ENCODE results near the gene CEP131.

The CEP131 gene

DNA sequence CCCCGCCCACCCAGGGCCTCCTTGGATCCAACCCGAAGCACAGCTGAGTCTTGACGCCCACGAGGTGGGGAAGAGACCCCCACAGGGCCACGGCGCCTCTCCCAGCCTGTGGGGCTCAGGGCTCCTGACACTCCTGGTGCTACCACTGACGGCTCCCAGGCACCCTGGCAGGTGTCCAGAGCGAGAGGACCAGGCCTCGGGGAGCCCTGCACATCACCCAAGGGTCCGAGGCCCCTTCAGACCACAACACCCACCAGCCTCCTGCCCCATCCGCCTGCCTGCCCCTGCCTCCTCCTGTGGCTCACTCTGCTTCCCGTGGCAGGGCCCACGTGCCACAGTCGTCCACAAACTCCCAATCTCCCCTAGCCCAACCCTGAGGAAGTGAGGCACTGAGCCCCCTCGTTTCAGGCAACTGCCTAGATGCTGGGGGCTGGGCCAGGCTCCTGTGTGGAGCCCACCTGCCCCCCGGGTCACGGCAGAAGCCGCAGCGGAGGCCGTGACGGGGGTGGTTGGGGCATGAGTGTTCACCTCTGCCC is 28.5 kb downstream of the CEP131 start:
- no peak overlapping the region for H3K4me3 ChIP-seq (replicated peaks; ENCODE audit: low read depth, low read length)
- no peak for DNase-seq (ENCODE audit: extremely low read depth, insufficient read length)
- no peaks in the 10 kb centered on the region for H3K27me3 ChIP-seq (replicated peaks; ENCODE audit: control insufficient read depth, insufficient read depth, low read length)
- peaks cover 10% of the 10 kb centered on the region for H3K36me3 ChIP-seq (ENCODE audit: control insufficient read depth, insufficient read depth, low read length)
- TF ChIP-seq, protein P1, sequence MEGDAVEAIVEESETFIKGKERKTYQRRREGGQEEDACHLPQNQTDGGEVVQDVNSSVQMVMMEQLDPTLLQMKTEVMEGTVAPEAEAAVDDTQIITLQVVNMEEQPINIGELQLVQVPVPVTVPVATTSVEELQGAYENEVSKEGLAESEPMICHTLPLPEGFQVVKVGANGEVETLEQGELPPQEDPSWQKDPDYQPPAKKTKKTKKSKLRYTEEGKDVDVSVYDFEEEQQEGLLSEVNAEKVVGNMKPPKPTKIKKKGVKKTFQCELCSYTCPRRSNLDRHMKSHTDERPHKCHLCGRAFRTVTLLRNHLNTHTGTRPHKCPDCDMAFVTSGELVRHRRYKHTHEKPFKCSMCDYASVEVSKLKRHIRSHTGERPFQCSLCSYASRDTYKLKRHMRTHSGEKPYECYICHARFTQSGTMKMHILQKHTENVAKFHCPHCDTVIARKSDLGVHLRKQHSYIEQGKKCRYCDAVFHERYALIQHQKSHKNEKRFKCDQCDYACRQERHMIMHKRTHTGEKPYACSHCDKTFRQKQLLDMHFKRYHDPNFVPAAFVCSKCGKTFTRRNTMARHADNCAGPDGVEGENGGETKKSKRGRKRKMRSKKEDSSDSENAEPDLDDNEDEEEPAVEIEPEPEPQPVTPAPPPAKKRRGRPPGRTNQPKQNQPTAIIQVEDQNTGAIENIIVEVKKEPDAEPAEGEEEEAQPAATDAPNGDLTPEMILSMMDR (IDR thresholded peaks at IDR 0.05; ENCODE audit: insufficient read depth, low read length, poor library complexity, severe bottlenecking): no peak

DNA sequence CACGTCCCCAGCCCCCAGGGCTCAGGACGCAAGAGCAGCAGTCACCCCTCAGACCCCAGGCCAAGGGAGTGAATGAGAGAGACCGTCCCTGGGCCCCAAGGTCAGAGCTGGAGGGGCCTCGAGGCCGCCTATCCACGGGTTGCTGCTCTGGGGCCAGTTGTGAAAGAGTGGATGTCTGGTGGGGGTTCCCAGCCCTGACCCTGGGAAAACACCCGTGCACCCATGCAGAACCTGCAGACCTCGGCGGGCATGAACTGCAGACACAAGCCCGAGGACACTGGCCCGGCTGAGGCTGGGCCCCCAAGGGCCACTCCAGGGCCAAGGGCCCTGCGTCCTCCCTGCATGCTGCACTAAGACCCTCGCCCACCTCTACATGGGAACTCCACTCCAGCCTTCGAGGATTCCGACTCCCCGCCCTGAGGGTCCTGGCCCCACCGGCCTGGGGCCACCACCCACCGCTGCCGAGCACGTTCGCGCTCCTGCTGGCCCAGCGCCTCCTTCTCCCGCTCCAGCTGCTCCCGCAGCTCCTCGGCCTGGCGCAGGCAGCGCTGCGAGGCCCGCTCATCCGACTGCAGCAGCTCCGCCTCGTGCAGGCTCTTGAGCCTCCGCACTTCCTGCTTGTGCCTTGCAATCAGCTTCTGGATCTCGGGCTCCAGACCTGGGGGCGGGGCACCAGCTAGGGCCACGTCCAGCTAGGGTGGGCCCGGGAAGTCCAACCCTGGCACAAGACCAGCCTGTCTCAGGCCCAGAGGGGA is 29.1 kb downstream of the CEP131 start:
- Histone ChIP-seq H3K27me3 (replicated peaks; ENCODE audit: control insufficient read depth, insufficient read depth, low read length) (no peaks in the 10 kb centered on the region), H3K36me3 (ENCODE audit: control insufficient read depth, insufficient read depth, low read length) (peaks cover 8% of the 10 kb centered on the region), H3K4me3 (replicated peaks; ENCODE audit: low read depth, low read length) (no peak overlapping the region)
- DNase-seq (ENCODE audit: extremely low read depth, insufficient read length): no peak
- TF ChIP-seq, protein P1 (IDR thresholded peaks at IDR 0.05; ENCODE audit: insufficient read depth, low read length, poor library complexity, severe bottlenecking): no peak

DNA sequence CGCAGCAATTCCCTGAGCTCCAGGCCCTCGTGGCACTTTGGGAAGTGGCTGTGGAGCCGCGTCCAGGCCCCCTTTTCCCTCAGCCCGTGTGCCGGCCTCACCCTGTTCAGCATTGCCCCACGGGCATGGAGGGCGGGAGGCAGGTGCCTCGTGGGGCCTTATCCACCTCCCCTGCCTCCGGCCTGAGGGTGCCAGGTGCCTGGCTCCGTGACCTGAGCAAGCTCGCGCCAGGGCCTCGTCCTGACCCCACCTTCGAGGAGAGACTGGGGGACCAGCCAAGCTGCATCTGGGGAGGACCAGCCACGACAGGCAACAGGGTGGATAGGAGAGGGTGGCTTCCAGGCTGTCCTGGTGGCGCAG is 29.7 kb downstream of the CEP131 start:
- no peaks in the 10 kb centered on the region for H3K27me3 ChIP-seq (replicated peaks; ENCODE audit: control insufficient read depth, insufficient read depth, low read length)
- TF ChIP-seq, protein P1 (IDR thresholded peaks at IDR 0.05; ENCODE audit: insufficient read depth, low read length, poor library complexity, severe bottlenecking): no peak
- H3K4me3 ChIP-seq (replicated peaks; ENCODE audit: low read depth, low read length): no peak overlapping the region
- DNase-seq (ENCODE audit: extremely low read depth, insufficient read length): no peak
- peaks cover 8% of the 10 kb centered on the region for H3K36me3 ChIP-seq (ENCODE audit: control insufficient read depth, insufficient read depth, low read length)

DNA sequence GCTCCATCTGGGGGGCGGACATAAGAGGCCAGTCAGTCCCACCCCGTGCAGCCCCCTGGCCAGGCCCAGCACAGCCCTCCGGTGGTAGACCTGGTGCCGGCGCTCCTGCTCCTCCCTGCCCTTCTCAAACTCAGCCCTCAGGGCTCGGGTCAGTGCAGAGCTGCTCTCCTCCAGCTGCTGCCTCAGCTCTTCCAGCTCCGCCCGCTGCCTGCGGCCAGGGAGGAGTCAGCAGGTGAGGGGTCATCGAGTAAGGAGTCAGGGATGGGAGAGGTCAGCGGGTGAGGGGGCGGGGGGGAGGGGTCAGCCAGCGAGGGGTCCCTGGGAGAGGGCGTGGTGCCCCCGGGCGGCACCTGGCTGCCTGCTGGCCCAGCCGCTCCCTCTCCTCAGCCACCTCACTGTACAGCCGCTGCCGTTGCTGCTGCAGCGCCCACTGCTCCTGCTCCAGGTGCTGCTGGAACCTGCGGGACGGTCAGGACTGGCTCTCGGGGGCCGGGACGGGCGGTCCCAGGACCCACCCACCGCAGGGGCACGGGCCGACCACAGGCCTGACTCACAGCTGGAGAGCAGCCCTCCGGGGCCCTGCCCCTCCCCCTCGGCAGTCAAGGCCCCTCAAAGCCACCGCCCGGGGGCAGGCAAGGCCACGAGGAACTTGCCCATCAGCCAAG is 30.2 kb downstream of the CEP131 start:
- TF ChIP-seq, protein P1 (IDR thresholded peaks at IDR 0.05; ENCODE audit: insufficient read depth, low read length, poor library complexity, severe bottlenecking): no peak
- no peak for DNase-seq (ENCODE audit: extremely low read depth, insufficient read length)
- H3K36me3 ChIP-seq (ENCODE audit: control insufficient read depth, insufficient read depth, low read length): peaks cover 8% of the 10 kb centered on the region
- no peak overlapping the region for H3K4me3 ChIP-seq (replicated peaks; ENCODE audit: low read depth, low read length)
- H3K27me3 ChIP-seq (replicated peaks; ENCODE audit: control insufficient read depth, insufficient read depth, low read length): no peaks in the 10 kb centered on the region

DNA sequence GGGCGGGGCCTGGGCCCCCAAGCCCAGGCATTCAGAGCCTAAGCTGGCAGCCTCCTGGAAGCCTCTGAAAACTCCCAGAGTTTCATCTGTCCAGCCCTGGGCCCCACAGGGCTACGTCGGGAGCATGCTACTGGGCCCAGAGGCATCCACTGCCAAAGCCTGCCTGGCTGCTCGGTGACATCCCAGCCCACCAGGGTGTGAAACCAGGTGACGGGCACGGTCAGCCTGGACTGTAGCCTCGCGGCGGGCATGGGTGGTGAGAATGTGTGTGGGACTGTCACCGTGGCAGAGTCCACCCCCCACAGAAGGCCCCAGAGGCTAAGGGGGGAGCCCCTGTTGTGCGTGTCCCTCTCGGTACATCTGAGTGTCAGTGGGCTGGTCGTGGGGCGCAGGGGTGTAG is 31.1 kb downstream of the CEP131 start:
- Histone ChIP-seq H3K36me3 (ENCODE audit: control insufficient read depth, insufficient read depth, low read length) (peaks cover 8% of the 10 kb centered on the region), H3K4me3 (replicated peaks; ENCODE audit: low read depth, low read length) (no peak overlapping the region), H3K27me3 (replicated peaks; ENCODE audit: control insufficient read depth, insufficient read depth, low read length) (no peaks in the 10 kb centered on the region)
- no peak for DNase-seq (ENCODE audit: extremely low read depth, insufficient read length)
- TF ChIP-seq, protein P1 (IDR thresholded peaks at IDR 0.05; ENCODE audit: insufficient read depth, low read length, poor library complexity, severe bottlenecking): no peak

All from GM06990 (cell line).